Heart left ventricle (tissue), 16 donors: ENCODE measurements around the gene ANGPTL1. TPM values are rescaled to one million over a fixed set of nuclear protein-coding genes. Genes with fewer than 3 reads are reported as not detected.

Experiments
- ATAC-seq, 4 donors: fragments of 200-7000 bp; cut with Tn5 transposase; one replicate each; pipeline ENCODE4 v1.9.1; 2020 to 2022; ENCODE audit warnings: moderate library complexity in 4 of 4, mild to moderate bottlenecking in 3 of 4, moderate number of reproducible peaks in 1 of 4
- DNase-seq, 5 donors: peaks; one replicate each; pipeline ENCODE4 v3.0.0-alpha.2; 2020
- H3K27ac ChIP-seq, 12 donors: fragments of 200-600 bp; sonication (generic) in 4 of 12; one replicate each; pipeline versions ENCODE4 v1.5.0 to v1.8.0; 2016 to 2022; ENCODE audit warnings: mild to moderate bottlenecking in 2 of 12
- H3K27me3 ChIP-seq, 9 donors: fragments of 200-600 bp; sonication (generic) in 2 of 9; one replicate each; pipeline versions ENCODE4 v1.5.1 to v1.8.0; 2016 to 2022; ENCODE audit warnings: mild to moderate bottlenecking in 3 of 9
- H3K36me3 ChIP-seq, 9 donors: fragments of 200-600 bp; sonication (generic) in 2 of 9; one replicate each; pipeline versions ENCODE4 v1.5.0 to v1.8.0; 2018 to 2022; ENCODE audit warnings: mild to moderate bottlenecking in 2 of 9
- H3K4me1 ChIP-seq, 12 donors: fragments of 200-600 bp; sonication (generic) in 4 of 12; one replicate each; pipeline versions ENCODE4 v1.5.0 to v1.8.0; 2016 to 2022; ENCODE audit warnings: mild to moderate bottlenecking in 3 of 12
- H3K4me3 ChIP-seq, 12 donors: fragments of 200-600 bp; sonication (generic) in 4 of 12; one replicate each; pipeline versions ENCODE4 v1.5.0 to v1.8.0; 2017 to 2022; ENCODE audit warnings: mild to moderate bottlenecking in 9 of 12, moderate library complexity in 4 of 12
- H3K9me3 ChIP-seq, 12 donors: fragments of 200-600 bp; sonication (generic) in 4 of 12; one replicate each; pipeline versions ENCODE4 v1.5.0 to v1.8.0; 2016 to 2022; ENCODE audit warnings: mild to moderate bottlenecking in 1 of 12
- CTCF ChIP-seq, 12 donors: fragments of 200-600 bp; sonication (generic) in 4 of 12; IDR thresholded peaks; one replicate each; pipeline versions ENCODE4 v1.5.0 to v1.8.0; 2018 to 2022; ENCODE audit warnings: antibody characterized with exemption in 12 of 12, mild to moderate bottlenecking in 5 of 12
- POLR2A ChIP-seq, 2 donors: fragments of 450-650 bp; IDR thresholded peaks; one replicate each; pipeline ENCODE4 v1.6.1; 2017; ENCODE audit warnings: antibody characterized with exemption in 2 of 2, mild to moderate bottlenecking in 2 of 2, moderate library complexity in 2 of 2
- WGBS, 4 donors: extraction: QIAGEN DNeasy Blood & Tissue Kit in 2 of 4; methylation state at CpG; one replicate each; pipeline versions ENCODE4 v1.1.5 to v1.1.7; 2013 to 2018; 5-methylcytosine and 5-hydroxymethylcytosine counted together
- intact Hi-C, 10 donors: fragments of 100-400 bp; cut with DNase I; formaldehyde crosslinking; loops; one replicate each; pipeline versions ENCODE4 v1.11.1 to v1.14.2; 2022
- polyA plus RNA-seq, 2 donors: library from polyadenylated mRNA; stranded (reverse); fragments of 200-250 nt; gene quantifications; one replicate each; pipeline ENCODE4 v1.2.3, GENCODE V29; 2013
- total RNA-seq, 9 donors: library from RNA; depleted of rRNA in 2 of 9; stranded (reverse); fragments of >200 nt in 2 of 9; fragmentation: NEBNext Ultra II Directional in 3 of 9; extraction: Animal tissue kit (Norgen Biotek cat#: 25700) in 3 of 9; gene quantifications; one replicate each; pipeline versions ENCODE4 v1.1.0 to v1.2.4, GENCODE V29; 2016 to 2023
- donor health status: ischemic (EF 13 %, LVEDD 7.1; RV severe dilation, severe dysfunction).
- donor health status: healthy with polysubstance abuse.
- donor health status: DM: no; HTN: yes; CAD: no.
- donor health status: DM: no; HTN: no; CAD: no.
- donor health status: ischemic (EF 25% LVEDD 6.9; RV normal size, moderate dysfunction).
- donor health status: ischemic (EF 25% LVEDD 5.7; RV mildly dilated, moderate dysfunction).
- donor health status: healthy.
- donor health status: DM: yes; HTN: yes; CAD: no.
- donor health status: ischemic (EF 35%, LVEDD 5.7; RV mildly dilated, moderate dysfunction).
- donor health status: nonischemic (EF 11% LVEDD 7.7; RV severe dilation, severe dysfunction).
- donor health status: DM: yes; HTN: yes; CAD: no.
- donor health status: PGD.
- donor health status: ischemic (EF 29% LVEDD 5.4; RV normal size, mild dysfunction).
- donor health status: nonischemic (EF 23%, LVEDD 6.1; RV moderate dilation, normal function).

ANGPTL1 gene
- total and polyA plus RNA-seq, 11 donors = 5.0 to 31.1 (median 17.3) TPM

GRCh38 chr1:178821134-178821866 is 49.6 kb downstream of the ANGPTL1 start:
- Histone ChIP-seq H3K9me3 (peaks cover 0 to under 1% (median 0%) of the 10 kb centered on the region in 12 donors), H3K4me3 (no peak overlapping the region), H3K27ac (no peak overlapping the region), H3K4me1 (no peaks in the 10 kb centered on the region), H3K27me3 (no peaks in the 10 kb centered on the region), H3K36me3 (no peaks in the 10 kb centered on the region)
- WGBS, 4 donors = 90 to 95% (median 93%) methylated on average over 1 of the region's 1 CpG
- TF ChIP-seq CTCF (IDR thresholded peaks at IDR 0.05) = no peak
- no peak for TF ChIP-seq POLR2A (IDR thresholded peaks at IDR 0.05)
- ATAC-seq (no peak), DNase-seq (no peak)
- intact Hi-C loops = no loop called here

GRCh38 chr1:178819123-178819522 is 51.8 kb downstream of the ANGPTL1 start:
- intact Hi-C loops = loop anchor here in 1 of 10 donors (10.0 kb wide), 1 partner anchor 186 kb away; no protein-coding TSS in a partner anchor
- H3K4me3 ChIP-seq = no peak overlapping the region
- WGBS, 4 donors = 81 to 99% (median 96%) methylated on average over 4 of the region's 4 CpGs
- no peaks in the 10 kb centered on the region for H3K4me1 ChIP-seq
- H3K36me3 ChIP-seq = no peaks in the 10 kb centered on the region
- ATAC-seq = no peak
- no peak overlapping the region for H3K27ac ChIP-seq
- H3K27me3 ChIP-seq = no peaks in the 10 kb centered on the region
- DNase-seq = no peak
- TF ChIP-seq POLR2A (IDR thresholded peaks at IDR 0.05) = no peak
- TF ChIP-seq CTCF (IDR thresholded peaks at IDR 0.05) = no peak
- no peaks in the 10 kb centered on the region for H3K9me3 ChIP-seq

GRCh38 chr1:178818416-178818815 is 52.5 kb downstream of the ANGPTL1 start:
- Histone ChIP-seq H3K27me3 (no peaks in the 10 kb centered on the region), H3K36me3 (no peaks in the 10 kb centered on the region), H3K4me3 (no peak overlapping the region), H3K9me3 (no peaks in the 10 kb centered on the region), H3K4me1 (peaks cover 0 to 6% (median 0%) of the 10 kb centered on the region in 12 donors), H3K27ac (no peak overlapping the region)
- TF ChIP-seq CTCF (IDR thresholded peaks at IDR 0.05) (no peak), POLR2A (IDR thresholded peaks at IDR 0.05) (no peak)
- intact Hi-C loops = loop anchor here in 1 of 10 donors (10.0 kb wide), 1 partner anchor 186 kb away; no protein-coding TSS in a partner anchor
- WGBS, 4 donors = 90 to 98% (median 93%) methylated on average over 2 of the region's 2 CpGs
- DNase-seq (no peak), ATAC-seq (no peak)

GRCh38 chr1:178810585-178810984 is 60.3 kb downstream of the ANGPTL1 start:
- DNase-seq = no peak
- Histone ChIP-seq H3K9me3 (no peaks in the 10 kb centered on the region), H3K27me3 (no peaks in the 10 kb centered on the region), H3K27ac (no peak overlapping the region), H3K4me1 (peaks cover 0 to 8% (median 0%) of the 10 kb centered on the region in 12 donors), H3K4me3 (no peak overlapping the region), H3K36me3 (peaks cover 0 to 8% (median 0%) of the 10 kb centered on the region in 9 donors)
- intact Hi-C loops = loop anchor here in 2 of 10 donors (5.0 to 10.0 kb wide), 2 partner anchors 192 to 194 kb away; no protein-coding TSS in a partner anchor
- no peak for TF ChIP-seq POLR2A (IDR thresholded peaks at IDR 0.05)
- TF ChIP-seq CTCF (IDR thresholded peaks at IDR 0.05) = no peak
- ATAC-seq = no peak
